GM12865 (cell line): ENCODE measurements around the gene RNF169.
A peak's percentile ranks its signal among the peaks of the same experiment; 100 is the strongest.

Experiments used
- DNase-seq: peaks from one replicate; pipeline ENCODE4 v3.0.0; 2010; ENCODE audit warnings: low read depth
- H3K4me3 ChIP-seq: 2 replicates; pipeline ENCODE4 v1.5.1; 2011; ENCODE audit warnings: mild to moderate bottlenecking, low read depth, low read length, control low read depth
- CTCF ChIP-seq: IDR thresholded peaks from 2 replicates; pipeline ENCODE4 v1.5.1; 2011; ENCODE audit warnings: low read length, control low read depth, low read depth, inconsistent platforms; ENCODE audit not compliant: insufficient read depth; ENCODE audit errors: missing control alignments

Gene RNF169

GRCh38 chr11:74719011-74719410 lies 29.6 kb upstream of the RNF169 start:
- H3K4me3 ChIP-seq: no peak overlapping the region
- TF ChIP-seq CTCF: no peak
- DNase-seq: no peak

GRCh38 chr11:74720596-74721478 lies 27.8 kb upstream of the RNF169 start:
- DNase-seq: no peak
- TF ChIP-seq CTCF: no peak

DNA sequence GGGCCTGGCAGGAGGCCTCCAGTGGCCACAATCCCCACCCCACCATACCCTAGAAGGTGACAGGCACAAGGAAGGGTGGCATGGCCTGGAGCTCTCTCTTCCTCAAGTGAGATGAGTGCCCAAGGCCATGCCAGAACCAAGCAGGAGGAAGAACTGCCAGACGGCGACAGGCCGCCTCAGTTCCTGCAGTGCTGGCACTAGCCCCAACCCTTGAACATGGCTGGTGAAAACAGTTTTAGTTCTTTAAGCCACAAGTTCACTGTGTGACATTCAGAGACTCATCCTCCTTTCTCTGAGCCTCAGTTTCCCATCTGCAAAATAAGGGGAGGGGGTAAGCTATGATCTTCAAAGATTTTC lies 27.2 kb upstream of the RNF169 start:
- TF ChIP-seq CTCF: no peak
- H3K4me3 ChIP-seq: no peak overlapping the region
- no peak for DNase-seq

More at GRCh38 chr11:74720596-74721478, 27.8 kb upstream of the RNF169 start:
- H3K4me3 ChIP-seq: no peak overlapping the region

GRCh38 chr11:74723511-74723910 lies 25.1 kb upstream of the RNF169 start:
- no peak for DNase-seq
- no peak for TF ChIP-seq CTCF
- H3K4me3 ChIP-seq: no peak overlapping the region

- TF ChIP-seq CTCF: no peak
- no peak overlapping the region for H3K4me3 ChIP-seq
- DNase-seq: no peak
These were observed 22.9 kb upstream of the RNF169 start for GRCh38 chr11:74725701-74726100.

- TF ChIP-seq CTCF: peak; percentile 98
- peak; percentile 80 for DNase-seq
- H3K4me3 ChIP-seq: no peak overlapping the region
These were observed 22.0 kb upstream of the RNF169 start for GRCh38 chr11:74726547-74727182.
